GM19193 (cell line): Measurements from ENCODE around the gene PTS.

Experiments
- POLR2A ChIP-seq: IDR thresholded peaks from 4 replicates; pipeline ENCODE4 v1.6.1; 2011; ENCODE audit not compliant: insufficient read depth, insufficient read length; ENCODE audit errors: extremely low read depth

PTS gene

GRCh38 chr11:112237451-112237850 lies 11.2 kb downstream of the PTS start:
- no peak for TF ChIP-seq POLR2A

- no peak for TF ChIP-seq POLR2A
Measured at GRCh38 chr11:112238041-112238440, 11.8 kb downstream of the PTS start.

DNA sequence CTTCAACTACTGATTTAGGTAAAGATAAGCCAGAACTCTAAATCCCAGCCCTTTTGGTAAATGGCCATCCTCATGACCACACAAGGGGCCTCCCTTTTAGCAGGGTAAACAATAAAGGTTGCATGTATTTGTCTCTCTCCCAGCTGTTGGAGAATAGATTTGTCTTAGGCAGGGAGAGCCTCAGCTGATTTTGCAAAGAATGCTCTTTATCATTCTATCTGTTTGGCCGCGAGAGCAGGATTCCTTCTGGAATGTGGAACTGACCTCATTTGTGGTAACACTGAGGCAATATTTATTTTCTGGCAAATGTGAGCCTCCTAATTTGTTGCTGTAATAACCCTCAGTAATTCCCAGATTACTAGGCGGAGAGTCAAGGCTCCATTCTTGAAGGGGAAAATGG lies 15.3 kb downstream of the PTS start:
- TF ChIP-seq POLR2A, result no peak

- no peak for TF ChIP-seq POLR2A
Measured at GRCh38 chr11:112247201-112247600, 21.0 kb downstream of the PTS start.

DNA sequence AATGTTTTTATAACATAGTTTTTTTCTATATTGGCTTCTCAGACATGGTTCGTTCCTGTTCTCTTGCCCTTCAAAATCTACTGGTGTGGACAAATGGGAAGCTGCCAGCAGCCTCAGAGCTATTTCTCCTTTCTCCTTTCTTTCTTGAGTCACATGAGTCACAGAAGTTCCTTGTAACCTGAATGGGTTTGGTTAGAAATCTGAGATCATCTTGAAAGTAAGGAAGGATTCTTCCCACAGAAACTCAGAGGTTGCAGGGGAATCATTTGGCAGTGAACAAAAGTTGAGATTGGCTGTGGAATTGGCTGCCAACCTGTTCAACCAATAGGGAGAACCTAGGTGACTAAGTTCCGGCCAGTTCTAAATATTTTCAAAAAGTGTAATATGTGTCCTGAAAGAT lies 22.0 kb downstream of the PTS start:
- no peak for TF ChIP-seq POLR2A

DNA sequence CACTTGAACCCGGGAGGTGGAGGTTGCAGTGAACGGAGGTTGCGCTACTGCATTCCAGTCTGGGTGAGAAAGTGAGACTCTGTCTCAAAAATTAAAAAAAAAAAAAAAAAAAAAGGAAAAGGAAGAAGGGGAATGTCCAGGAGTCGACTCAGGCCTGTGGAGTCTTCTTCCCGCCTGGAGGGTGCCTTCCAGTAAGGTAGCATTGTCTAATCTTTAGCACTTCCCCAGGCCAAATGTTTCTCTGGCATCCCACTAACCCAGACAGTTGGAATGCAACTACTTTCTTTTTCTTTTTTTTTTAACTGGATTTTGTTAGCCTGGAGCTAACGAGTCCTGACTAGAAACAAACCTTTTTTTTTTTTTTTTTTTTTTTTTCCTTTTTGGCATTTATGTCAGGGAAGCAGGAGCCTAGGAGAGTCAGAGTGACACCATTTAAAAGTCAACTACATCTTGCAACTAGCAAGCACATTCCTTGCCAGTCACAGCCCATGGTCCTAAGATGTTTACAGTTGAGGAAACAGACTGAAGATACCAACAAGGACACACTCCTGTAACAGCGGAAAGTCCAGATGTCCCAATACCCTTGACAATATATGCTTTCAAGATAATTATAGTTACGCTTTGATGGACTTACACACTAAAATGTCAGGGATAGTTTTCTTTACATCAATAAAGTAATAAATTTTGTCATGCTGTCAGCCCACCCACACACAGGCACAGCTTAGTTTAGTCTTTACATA lies 23.8 kb downstream of the PTS start:
- TF ChIP-seq POLR2A, result no peak

GRCh38 chr11:112253605-112254242 lies 27.5 kb downstream of the PTS start:
- TF ChIP-seq POLR2A, result no peak

DNA sequence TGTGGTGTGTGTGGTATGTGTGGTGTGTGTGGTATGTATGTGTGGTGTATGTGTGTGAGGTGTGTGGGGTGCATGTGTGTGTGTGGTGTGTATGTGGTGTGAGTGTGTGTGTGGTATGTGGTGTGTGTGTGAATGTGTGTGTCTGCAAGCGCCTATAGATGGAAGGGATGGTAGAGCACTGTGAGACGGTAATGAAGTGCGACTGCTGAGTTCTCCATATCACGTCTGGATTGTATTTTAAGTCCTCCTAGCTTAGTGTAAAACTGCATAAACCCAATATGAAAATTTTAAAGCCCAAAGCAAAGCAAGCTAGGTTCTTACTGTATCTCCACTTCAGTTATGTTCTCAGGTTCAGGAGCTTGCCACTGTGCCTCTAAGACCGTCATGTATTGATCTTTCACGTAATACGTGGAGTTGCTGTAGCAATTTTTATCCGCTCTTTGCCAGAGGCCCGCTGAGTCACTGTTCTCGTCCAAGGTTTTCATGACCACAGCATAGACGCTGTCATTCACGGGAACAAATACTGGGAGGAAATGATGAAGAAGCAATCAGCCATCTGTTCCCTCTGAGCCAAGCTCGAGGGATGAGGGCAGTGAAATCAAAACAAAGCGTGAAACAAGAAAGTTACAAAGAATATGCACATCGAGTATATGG lies 29.0 kb downstream of the PTS start:
- TF ChIP-seq POLR2A, result no peak

DNA sequence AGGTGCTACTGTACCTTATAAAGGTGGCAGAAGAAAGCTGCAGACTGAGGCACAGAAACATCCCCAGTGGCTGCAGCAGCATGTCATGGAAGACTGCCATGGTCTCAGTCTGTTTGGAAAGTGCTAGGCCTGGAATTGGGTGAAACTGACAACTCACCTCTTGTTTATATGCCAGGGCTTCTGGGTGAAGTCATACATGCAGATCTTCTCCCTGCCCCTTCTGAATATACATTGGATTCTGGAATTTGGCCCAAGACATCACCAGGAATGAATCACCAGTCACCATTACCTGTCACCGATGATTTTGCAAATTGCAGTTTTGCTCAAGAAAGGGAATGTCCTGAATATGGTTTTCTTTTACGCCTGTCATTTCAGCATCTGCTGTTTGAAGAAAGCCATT lies 34.3 kb downstream of the PTS start, which contains the start of gene PLET1:
Gene PLET1, minus strand, starts transcription at position 371 of the 400 bp plus-strand sequence. Its CDS starts 271 bp downstream, at position 100.
- no peak for TF ChIP-seq POLR2A

DNA sequence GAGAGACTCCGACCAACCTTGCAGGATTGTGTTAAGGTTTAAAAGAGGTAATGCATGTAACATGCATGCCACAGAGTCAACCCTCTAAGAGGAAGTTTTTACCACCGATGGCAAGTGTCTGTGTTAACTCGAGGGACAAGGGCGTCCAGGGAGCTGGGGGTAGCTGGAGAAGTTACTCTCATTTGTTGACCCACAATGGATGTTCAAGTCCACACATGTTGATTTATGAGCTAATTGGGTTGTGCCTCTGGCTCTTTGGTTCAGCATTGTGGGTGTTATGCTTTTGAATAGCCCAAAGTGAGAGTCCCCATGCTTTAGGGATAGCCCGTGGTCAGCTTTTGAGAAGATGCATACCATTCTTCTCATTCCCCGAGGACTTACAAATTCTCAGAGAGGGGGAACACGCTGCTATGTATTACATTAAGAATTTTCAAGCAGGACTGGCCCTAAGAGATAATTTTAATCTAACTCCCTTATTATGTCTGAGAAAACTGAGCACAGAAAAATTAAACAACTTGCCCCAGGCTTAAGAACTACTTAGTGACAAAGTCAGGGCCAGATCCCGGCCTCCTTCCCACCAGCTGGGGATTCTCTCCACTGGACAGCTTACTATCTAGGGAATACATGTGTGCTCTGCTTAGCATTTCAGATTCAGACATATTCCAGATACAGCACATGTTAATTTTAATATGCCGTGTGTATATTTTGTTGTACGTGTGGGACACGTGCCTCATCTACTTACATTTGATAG lies 39.6 kb downstream of the PTS start:
- TF ChIP-seq POLR2A, result no peak

GRCh38 chr11:112266410-112266778 lies 40.2 kb downstream of the PTS start:
- no peak for TF ChIP-seq POLR2A

- no peak for TF ChIP-seq POLR2A
Measured at GRCh38 chr11:112267188-112267591, 41.0 kb downstream of the PTS start.

GRCh38 chr11:112268406-112268805 lies 42.2 kb downstream of the PTS start:
- no peak for TF ChIP-seq POLR2A

DNA sequence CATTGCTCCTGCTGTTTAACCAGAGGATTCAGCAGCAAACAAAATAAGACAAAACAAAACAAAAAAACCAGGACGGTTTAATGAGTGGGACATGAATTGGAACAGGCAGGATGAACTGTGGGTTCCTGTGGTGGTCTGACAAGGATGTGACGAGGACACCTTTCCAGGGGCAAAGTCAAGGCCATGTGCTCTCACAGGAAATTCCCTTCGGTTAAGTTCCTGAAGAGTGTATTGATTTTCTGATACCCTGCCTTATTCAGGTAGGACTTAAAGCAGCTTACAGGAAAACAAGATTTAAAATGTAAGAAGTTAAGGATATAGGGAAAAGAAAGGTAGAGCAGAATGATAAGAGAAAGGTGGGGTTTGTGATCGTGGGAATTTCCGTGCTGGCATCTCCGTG lies 42.9 kb downstream of the PTS start:
- no peak for TF ChIP-seq POLR2A

DNA sequence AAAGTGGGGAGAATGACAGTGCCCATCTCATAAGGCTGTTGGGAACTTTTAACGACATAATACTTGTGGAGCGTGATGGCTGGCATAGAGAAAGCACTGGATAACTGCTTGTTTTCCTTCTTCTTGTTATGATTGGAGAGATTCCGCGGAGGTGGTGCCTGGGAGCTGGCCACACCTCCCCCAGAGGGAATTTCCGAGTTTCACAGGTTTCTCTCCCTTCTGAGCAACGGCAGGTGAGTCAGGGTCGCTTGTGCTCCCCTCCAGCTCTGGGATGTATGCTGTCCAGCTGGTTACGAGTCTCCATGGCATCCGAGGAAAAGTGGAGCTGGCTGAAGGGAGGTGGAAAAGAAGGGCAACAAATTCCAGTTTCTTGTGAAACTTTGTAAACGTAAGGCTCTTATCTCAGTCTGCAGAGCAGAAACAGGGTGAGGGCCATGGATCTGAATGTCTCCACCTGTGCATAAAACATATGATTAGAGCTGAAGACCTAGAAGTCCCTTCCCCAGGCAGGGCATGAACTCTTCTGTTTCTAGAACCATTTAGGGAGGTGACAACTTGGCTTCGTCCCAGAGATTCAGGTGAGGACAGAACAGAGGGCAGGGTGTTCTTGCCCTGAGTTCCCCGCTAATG lies 44.4 kb downstream of the PTS start:
- TF ChIP-seq POLR2A, result no peak
